Upper lobe of right lung (tissue), 1 donor: ENCODE results near the gene HLA-A. TPM values are rescaled to one million over a fixed set of nuclear protein-coding genes. Genes with fewer than 3 reads are reported as not detected.
A peak's percentile ranks its signal among the peaks of the same experiment; 100 is the strongest.

Experiments
- ATAC-seq: fragments of 200-7000 bp; cut with Tn5 transposase; one replicate; pipeline ENCODE4 v1.9.1; 2020; ENCODE audit warnings: mild to moderate bottlenecking, moderate library complexity
- DNase-seq: peaks from one replicate; pipeline ENCODE4 v3.0.0-alpha.2; 2020
- H3K27ac ChIP-seq: fragments of 200-600 bp; one replicate; pipeline ENCODE4 v1.8.0; 2022
- H3K27me3 ChIP-seq: fragments of 200-600 bp; one replicate; pipeline ENCODE4 v1.8.0; 2022; ENCODE audit warnings: mild to moderate bottlenecking
- H3K36me3 ChIP-seq: fragments of 200-600 bp; one replicate; pipeline ENCODE4 v1.8.0; 2022
- H3K4me1 ChIP-seq: fragments of 200-600 bp; one replicate; pipeline ENCODE4 v1.8.0; 2022
- H3K4me3 ChIP-seq: fragments of 200-600 bp; one replicate; pipeline ENCODE4 v1.8.0; 2022; ENCODE audit warnings: mild to moderate bottlenecking
- H3K9me3 ChIP-seq: fragments of 200-600 bp; one replicate; pipeline ENCODE4 v1.8.0; 2022
- intact Hi-C: fragments of 100-400 bp; cut with DNase I; formaldehyde crosslinking; loops from one replicate; pipeline ENCODE4 v1.11.0; 2022
- total RNA-seq: library from RNA; stranded (reverse); fragmentation: NEBNext Ultra II Directional; extraction: Animal tissue kit (Norgen Biotek cat#: 25700); gene quantifications from one replicate; pipeline ENCODE4 v1.2.1, GENCODE V29; 2021
- TF ChIP-seq, protein P1 (sequence below): fragments of 200-600 bp; IDR thresholded peaks from one replicate; pipeline ENCODE4 v1.8.0; 2022; ENCODE audit warnings: antibody characterized with exemption
- donor health status: DM: no; HTN: yes; CAD: no; lungs with severe emphysema.

Gene HLA-A
- total RNA-seq, 1 donor from 2014 or later = 1,071 TPM

DNA sequence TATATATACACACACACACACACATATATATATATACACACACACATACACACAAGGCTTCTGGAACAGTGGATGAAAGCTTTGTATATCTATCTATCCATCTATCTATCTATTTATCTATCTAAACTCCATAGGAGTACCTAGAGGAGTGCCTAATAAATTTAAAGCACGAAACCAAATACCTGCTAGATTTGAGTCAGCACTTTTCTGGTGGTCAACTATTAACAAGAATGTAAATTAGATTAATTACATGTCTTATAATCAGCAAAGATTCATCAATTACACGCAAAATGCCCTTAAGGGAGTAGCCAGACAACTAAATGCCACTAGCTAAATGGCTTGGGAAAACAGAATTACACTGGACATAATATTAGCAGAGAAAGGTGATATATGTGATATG lies 26.6 kb downstream of the HLA-A start:
- Histone ChIP-seq H3K4me3 (no peak overlapping the region), H3K36me3 (no peaks in the 10 kb centered on the region), H3K9me3 (no peaks in the 10 kb centered on the region), H3K4me1 (peaks cover 38% of the 10 kb centered on the region), H3K27ac (no peak overlapping the region), H3K27me3 (no peaks in the 10 kb centered on the region)
- TF ChIP-seq, protein P1, sequence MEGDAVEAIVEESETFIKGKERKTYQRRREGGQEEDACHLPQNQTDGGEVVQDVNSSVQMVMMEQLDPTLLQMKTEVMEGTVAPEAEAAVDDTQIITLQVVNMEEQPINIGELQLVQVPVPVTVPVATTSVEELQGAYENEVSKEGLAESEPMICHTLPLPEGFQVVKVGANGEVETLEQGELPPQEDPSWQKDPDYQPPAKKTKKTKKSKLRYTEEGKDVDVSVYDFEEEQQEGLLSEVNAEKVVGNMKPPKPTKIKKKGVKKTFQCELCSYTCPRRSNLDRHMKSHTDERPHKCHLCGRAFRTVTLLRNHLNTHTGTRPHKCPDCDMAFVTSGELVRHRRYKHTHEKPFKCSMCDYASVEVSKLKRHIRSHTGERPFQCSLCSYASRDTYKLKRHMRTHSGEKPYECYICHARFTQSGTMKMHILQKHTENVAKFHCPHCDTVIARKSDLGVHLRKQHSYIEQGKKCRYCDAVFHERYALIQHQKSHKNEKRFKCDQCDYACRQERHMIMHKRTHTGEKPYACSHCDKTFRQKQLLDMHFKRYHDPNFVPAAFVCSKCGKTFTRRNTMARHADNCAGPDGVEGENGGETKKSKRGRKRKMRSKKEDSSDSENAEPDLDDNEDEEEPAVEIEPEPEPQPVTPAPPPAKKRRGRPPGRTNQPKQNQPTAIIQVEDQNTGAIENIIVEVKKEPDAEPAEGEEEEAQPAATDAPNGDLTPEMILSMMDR = no peak
- intact Hi-C loops = no loop called here
- DNase-seq = no peak
- ATAC-seq = no peak

DNA sequence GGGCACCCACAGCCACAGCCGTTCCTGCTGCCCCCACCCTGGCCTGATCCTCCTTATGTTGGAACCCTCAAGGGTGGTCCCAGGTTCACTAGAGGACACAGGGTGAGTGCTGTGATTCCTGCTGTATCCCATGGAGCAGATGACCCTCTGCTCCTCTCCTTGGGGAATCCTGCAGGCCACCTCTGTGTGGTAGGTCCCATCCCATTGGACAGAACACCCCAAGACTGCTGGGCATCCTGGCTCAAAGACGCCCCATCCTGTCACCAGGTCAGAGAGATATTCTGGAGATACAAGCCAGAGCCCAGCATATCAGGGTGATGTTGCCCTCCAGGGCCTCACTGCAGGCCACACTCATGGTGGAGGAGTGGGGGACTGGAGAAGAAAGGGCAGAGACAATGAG lies 28.4 kb downstream of the HLA-A start:
- ATAC-seq = no peak

DNA sequence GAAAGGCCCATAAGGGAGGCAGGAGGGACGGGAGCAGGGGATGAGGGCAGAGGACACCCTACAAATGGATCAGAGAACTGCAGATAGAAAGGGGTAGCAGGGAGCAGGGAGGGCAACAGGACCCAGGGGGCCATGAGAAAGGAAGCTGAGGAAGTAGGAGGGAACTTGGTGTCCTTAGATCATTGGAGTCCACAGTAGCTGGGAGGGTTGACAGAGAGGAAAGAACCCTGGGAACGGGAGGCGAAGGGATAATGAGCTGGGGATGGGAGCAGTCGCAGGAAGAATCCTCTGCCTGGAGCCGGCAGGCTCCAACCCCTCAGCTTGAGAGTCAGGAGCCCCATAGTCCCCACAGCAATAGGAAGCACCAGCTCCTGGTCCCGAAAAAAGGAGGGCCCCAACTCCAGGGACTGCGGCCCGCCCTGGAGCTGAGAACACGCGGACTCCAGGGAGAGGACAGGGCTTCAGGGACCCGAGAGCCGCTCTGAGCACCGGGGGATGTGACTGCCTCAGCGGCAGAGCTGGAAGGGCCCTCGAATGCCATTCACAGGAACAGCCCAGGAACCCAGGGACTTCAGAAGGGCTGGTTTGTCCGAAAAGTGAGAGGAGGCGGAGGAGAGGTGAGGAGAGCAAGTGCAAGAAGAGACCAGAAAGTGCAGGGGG lies 32.7 kb downstream of the HLA-A start:
- TF ChIP-seq, protein P1 = no peak
- Histone ChIP-seq H3K4me3 (peak overlapping the region; percentile 56), H3K4me1 (peaks cover 12% of the 10 kb centered on the region), H3K27ac (no peak overlapping the region), H3K27me3 (no peaks in the 10 kb centered on the region), H3K9me3 (no peaks in the 10 kb centered on the region), H3K36me3 (no peaks in the 10 kb centered on the region)
- DNase-seq (no peak), ATAC-seq (no peak)
- intact Hi-C loops = no loop called here

More for the DNA sequence above, 28.4 kb downstream of the HLA-A start:
- no peak for DNase-seq
- Histone ChIP-seq H3K4me1 (peaks cover 30% of the 10 kb centered on the region), H3K36me3 (no peaks in the 10 kb centered on the region), H3K4me3 (no peak overlapping the region), H3K27me3 (no peaks in the 10 kb centered on the region), H3K9me3 (no peaks in the 10 kb centered on the region), H3K27ac (no peak overlapping the region)
- intact Hi-C loops = no loop called here
- TF ChIP-seq, protein P1 = no peak

DNA sequence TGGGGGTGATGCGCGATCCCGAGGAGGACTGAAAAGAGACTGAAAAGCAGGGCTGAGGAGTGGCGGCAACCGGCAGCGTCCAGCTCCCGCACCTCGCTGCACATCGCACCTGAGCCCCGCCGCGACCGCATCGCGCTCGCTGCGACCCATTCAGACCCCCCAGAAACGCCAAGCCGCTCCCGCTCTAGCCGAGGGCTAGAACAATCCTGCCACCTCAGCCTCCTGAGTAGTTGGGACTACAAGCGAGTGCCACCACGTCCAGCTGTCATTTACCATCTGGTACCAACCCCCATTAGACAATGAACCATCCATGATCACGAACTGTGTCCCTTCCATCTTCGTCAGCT lies 33.2 kb downstream of the HLA-A start:
- Histone ChIP-seq H3K27me3 (no peaks in the 10 kb centered on the region), H3K4me1 (peaks cover 12% of the 10 kb centered on the region), H3K27ac (no peak overlapping the region), H3K4me3 (peak overlapping the region; percentile 56), H3K36me3 (no peaks in the 10 kb centered on the region), H3K9me3 (no peaks in the 10 kb centered on the region)
- intact Hi-C loops = no loop called here
- TF ChIP-seq, protein P1 = no peak
- DNase-seq (no peak), ATAC-seq (no peak)

DNA sequence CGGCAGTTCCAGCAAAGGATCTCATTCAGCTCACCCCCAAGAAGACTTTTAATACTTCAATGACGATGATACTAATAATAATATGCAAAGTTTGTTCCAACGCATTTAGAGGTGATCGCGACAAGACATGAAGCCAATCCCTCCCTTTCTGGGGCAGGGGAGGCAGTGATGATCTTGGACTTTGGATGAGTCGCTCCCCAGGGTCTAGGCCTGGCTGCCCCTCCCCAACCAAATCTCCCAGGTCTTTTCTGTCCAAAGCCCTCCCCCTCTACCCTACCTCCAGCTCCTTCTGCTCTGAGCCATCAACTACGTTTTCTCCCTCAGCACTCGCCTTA lies 33.9 kb downstream of the HLA-A start:
- H3K4me1 ChIP-seq = peaks cover 12% of the 10 kb centered on the region
- peak overlapping the region; percentile 93 for H3K27ac ChIP-seq
- no peaks in the 10 kb centered on the region for H3K36me3 ChIP-seq
- peak overlapping the region; percentile 56 for H3K4me3 ChIP-seq
- no peaks in the 10 kb centered on the region for H3K9me3 ChIP-seq
- TF ChIP-seq, protein P1 = no peak
- H3K27me3 ChIP-seq = no peaks in the 10 kb centered on the region
- intact Hi-C loops = no loop called here
- no peak for DNase-seq
- no peak for ATAC-seq
